Measurements from ENCODE around the gene PRRC2A.

DNA sequence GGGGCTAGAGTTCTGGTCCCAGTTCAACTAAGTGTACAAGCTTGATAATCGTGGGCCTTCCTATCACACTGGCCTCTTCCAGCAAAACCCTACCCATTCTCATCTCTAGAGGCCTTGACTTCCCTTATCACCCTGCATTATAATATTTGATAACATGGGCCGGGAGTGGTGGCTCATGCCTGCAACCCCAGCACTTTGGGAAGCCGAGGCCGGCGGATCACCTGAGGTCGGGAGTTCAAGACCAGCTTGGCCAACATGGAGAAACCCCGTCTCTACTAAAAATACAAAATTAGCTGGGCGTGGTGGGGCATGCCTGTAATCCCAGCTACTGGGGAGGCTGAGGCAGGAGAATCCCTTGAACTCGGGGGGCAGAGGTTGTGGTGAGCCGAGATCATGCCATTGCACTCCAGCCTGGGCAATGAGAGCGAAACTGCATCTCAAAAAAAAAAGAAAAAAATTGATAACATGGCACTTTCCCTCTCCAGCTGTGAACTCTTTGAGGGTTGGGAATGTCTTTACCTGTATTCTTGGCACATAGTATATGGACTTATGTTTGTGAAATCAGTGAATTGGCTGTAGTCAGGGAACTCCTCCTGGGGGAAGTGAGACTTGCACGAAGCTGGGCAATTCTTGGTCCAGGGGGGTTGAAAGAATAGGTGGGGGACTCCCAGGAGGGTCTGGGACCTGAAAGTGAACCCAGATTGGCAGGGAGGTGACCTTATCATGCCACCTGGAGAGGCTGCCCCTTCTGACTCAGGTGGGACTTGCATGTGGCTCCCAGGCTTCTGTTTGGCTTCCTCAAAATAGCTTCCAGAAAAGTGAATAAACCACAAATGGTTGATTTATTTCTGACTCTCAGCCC is 41.0 kb downstream of the PRRC2A start:
- no peak for TF ChIP-seq EZH2 (IDR thresholded peaks at IDR 0.05; ENCODE audit: insufficient read depth, poor library complexity, severe bottlenecking)
- no peak for TF ChIP-seq EZH2phosphoT487 (IDR thresholded peaks at IDR 0.05; ENCODE audit: insufficient read depth, low read depth)
